Fibroblast of lung (primary cell): ENCODE data around the gene USP53. TPM values are rescaled to one million over a fixed set of nuclear protein-coding genes. Genes with fewer than 3 reads are reported as not detected.
A peak's percentile ranks its signal among the peaks of the same experiment; 100 is the strongest.

Experiments
- DNase-seq, 2 donors: peaks; one replicate each; pipeline versions ENCODE4 v3.0.0 to v3.0.0-alpha.2; 2010; ENCODE audit warnings: low read depth in 2 of 2
- H2AFZ ChIP-seq: 2 replicates; pipeline ENCODE4 v1.5.1; 2012; ENCODE audit warnings: low read length, control low read depth, inconsistent platforms
- H3K27ac ChIP-seq: 2 replicates; pipeline ENCODE4 v1.5.1; 2011; ENCODE audit warnings: low read length, control low read depth; ENCODE audit not compliant: insufficient read depth
- H3K27me3 ChIP-seq: 2 replicates; pipeline ENCODE4 v1.5.1; 2011; ENCODE audit warnings: mild to moderate bottlenecking, low read length; ENCODE audit not compliant: control insufficient read depth, insufficient read depth
- H3K36me3 ChIP-seq: 2 replicates; pipeline ENCODE4 v1.5.1; 2011; ENCODE audit warnings: low read length; ENCODE audit not compliant: control insufficient read depth, insufficient read depth
- H3K4me1 ChIP-seq: 2 replicates; pipeline ENCODE4 v1.5.1; 2011; ENCODE audit warnings: low read length; ENCODE audit not compliant: control insufficient read depth, insufficient read depth; ENCODE audit errors: extremely low read depth
- H3K4me2 ChIP-seq: 2 replicates; pipeline ENCODE4 v1.5.1; 2011; ENCODE audit warnings: low read length, control low read depth; ENCODE audit not compliant: insufficient read depth; ENCODE audit errors: extremely low read depth
- H3K4me3 ChIP-seq, 4 experiments: fragments of 200-600 bp in 1 of 4; sonication (generic) in 1 of 4; replicated peaks in 1 of 4; 2 replicates each; pipeline ENCODE4 v1.5.1; 2011 to 2016; ENCODE audit warnings: low read length in 4 of 4, low read depth in 3 of 4, mild to moderate bottlenecking in 3 of 4, control low read depth in 2 of 4, inconsistent platforms in 1 of 4, mixed read lengths in 1 of 4; ENCODE audit not compliant: insufficient read depth in 1 of 4; ENCODE audit errors: control extremely low read depth in 1 of 4
- H3K79me2 ChIP-seq: 2 replicates; pipeline ENCODE4 v1.5.1; 2012; ENCODE audit warnings: mild to moderate bottlenecking, low read length, inconsistent platforms; ENCODE audit not compliant: control insufficient read depth, insufficient read depth
- H3K9ac ChIP-seq: 2 replicates; pipeline ENCODE4 v1.5.1; 2011; ENCODE audit warnings: mild to moderate bottlenecking, low read length, control low read depth; ENCODE audit not compliant: insufficient read depth
- H3K9me3 ChIP-seq: 2 replicates; pipeline ENCODE4 v1.5.1; 2012; ENCODE audit warnings: low read depth, low read length; ENCODE audit not compliant: control insufficient read depth, insufficient read depth
- H4K20me1 ChIP-seq: 2 replicates; pipeline ENCODE4 v1.5.1; 2011; ENCODE audit warnings: low read length; ENCODE audit not compliant: control insufficient read depth, insufficient read depth; ENCODE audit errors: extremely low read depth
- EZH2 ChIP-seq: IDR thresholded peaks from 2 replicates; pipeline ENCODE4 v1.5.1; 2012; ENCODE audit warnings: low read length, control low read depth, mild to moderate bottlenecking; ENCODE audit errors: missing control alignments
- polyA plus RNA-seq, 2 donors: library from polyadenylated mRNA; depleted of rRNA in 1 of 2; stranded (reverse) in 1 of 2; unstranded in 1 of 2; fragments of >200 nt; gene quantifications; 2 replicates each; pipeline ENCODE4 v1.2.1, GENCODE V29; 2011 to 2012; ENCODE audit warnings: missing spikeins in 1 of 2
- total RNA-seq: library from RNA; depleted of rRNA; stranded (reverse); fragments of >200 nt; gene quantifications from 2 replicates; pipeline ENCODE4 v1.2.1, GENCODE V29; 2014
- TF ChIP-seq, protein P1 (sequence below), 2 donors: IDR thresholded peaks in 1 of 2; conservative IDR thresholded peaks in 1 of 2; 1 replicate in 1 of 2; 2 replicates in 1 of 2; pipeline ENCODE4 v1.5.1; 2011 to 2012; ENCODE audit warnings: low read length in 2 of 2, control low read depth in 1 of 2, inconsistent platforms in 1 of 2, low read depth in 1 of 2, mild to moderate bottlenecking in 1 of 2

Gene USP53
- total and polyA plus RNA-seq, 2 donors (not counting 1 experiment from before 2014, with no cell fraction given), result 55.7 to 102 TPM

DNA sequence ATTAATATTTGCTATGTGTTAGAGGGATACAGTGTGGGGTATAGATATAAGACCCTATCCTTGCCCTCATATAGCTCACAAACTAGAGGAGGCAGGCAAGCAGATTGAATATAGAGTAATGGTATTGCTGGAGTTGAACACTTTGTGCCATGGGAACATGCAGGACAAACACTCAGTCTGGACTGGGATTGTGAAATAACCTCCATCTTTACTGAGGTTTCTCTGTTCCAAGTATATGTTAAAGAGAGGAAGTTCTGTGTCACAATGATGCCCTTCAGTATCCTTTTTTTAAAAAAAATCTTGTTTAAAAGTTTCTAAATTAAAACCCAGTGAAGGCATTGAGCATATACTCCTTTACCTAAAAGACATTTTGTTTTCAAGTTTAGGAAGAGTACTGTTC, 100.7 kb downstream of the USP53 start:
- Histone ChIP-seq H3K9ac (no peak overlapping the region), H3K27me3 (no peaks in the 10 kb centered on the region), H3K79me2 (no peaks in the 10 kb centered on the region), H3K36me3 (no peaks in the 10 kb centered on the region), H3K4me2 (no peak overlapping the region), H2AFZ (no peak overlapping the region), H3K4me1 (peaks cover 5% of the 10 kb centered on the region), H3K27ac (no peak overlapping the region), H4K20me1 (no peaks in the 10 kb centered on the region), H3K4me3 (no peak overlapping the region), H3K9me3 (no peaks in the 10 kb centered on the region)
- DNase-seq, result no peak
- TF ChIP-seq, protein P1, sequence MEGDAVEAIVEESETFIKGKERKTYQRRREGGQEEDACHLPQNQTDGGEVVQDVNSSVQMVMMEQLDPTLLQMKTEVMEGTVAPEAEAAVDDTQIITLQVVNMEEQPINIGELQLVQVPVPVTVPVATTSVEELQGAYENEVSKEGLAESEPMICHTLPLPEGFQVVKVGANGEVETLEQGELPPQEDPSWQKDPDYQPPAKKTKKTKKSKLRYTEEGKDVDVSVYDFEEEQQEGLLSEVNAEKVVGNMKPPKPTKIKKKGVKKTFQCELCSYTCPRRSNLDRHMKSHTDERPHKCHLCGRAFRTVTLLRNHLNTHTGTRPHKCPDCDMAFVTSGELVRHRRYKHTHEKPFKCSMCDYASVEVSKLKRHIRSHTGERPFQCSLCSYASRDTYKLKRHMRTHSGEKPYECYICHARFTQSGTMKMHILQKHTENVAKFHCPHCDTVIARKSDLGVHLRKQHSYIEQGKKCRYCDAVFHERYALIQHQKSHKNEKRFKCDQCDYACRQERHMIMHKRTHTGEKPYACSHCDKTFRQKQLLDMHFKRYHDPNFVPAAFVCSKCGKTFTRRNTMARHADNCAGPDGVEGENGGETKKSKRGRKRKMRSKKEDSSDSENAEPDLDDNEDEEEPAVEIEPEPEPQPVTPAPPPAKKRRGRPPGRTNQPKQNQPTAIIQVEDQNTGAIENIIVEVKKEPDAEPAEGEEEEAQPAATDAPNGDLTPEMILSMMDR (conservative IDR thresholded peaks at IDR 0.05 in 1 of 2, IDR thresholded peaks at IDR 0.05 in 1 of 2; ENCODE audit: low read depth in 1 of 2, low read length in 2 of 2), result no peak
- no peak for TF ChIP-seq EZH2

DNA sequence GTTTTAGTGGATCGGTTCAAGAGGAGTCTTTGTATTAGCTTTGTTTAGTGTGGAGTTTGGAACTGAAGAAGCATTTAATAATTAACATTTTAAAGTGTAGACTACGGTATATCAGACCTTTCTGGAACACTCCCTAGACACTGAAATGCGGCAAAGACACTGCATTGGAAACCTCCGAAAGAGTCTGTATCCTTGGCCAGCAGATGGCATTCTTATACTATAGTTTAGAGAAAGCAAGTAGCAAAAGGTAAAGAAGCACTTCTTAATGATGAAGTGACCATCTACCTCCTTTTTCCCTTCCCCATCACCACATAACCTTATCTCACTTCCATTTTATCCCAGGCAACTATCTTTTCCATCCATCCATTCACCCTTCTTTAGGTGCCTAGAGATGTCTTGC, 101.8 kb downstream of the USP53 start:
- H2AFZ ChIP-seq, result no peak overlapping the region
- H3K36me3 ChIP-seq, result no peaks in the 10 kb centered on the region
- DNase-seq, result peak; percentile 37 to 71
- H3K27ac ChIP-seq, result no peak overlapping the region
- no peak for TF ChIP-seq EZH2
- TF ChIP-seq, protein P1 (conservative IDR thresholded peaks at IDR 0.05 in 1 of 2, IDR thresholded peaks at IDR 0.05 in 1 of 2; ENCODE audit: low read depth in 1 of 2, low read length in 2 of 2), result peak; percentile 62 to 69
- H3K27me3 ChIP-seq, result no peaks in the 10 kb centered on the region
- no peak overlapping the region for H3K4me2 ChIP-seq
- no peak overlapping the region for H3K4me3 ChIP-seq
- peaks cover 5% of the 10 kb centered on the region for H3K4me1 ChIP-seq
- no peaks in the 10 kb centered on the region for H4K20me1 ChIP-seq
- H3K9ac ChIP-seq, result no peak overlapping the region
- H3K9me3 ChIP-seq, result no peaks in the 10 kb centered on the region
- H3K79me2 ChIP-seq, result no peaks in the 10 kb centered on the region

DNA sequence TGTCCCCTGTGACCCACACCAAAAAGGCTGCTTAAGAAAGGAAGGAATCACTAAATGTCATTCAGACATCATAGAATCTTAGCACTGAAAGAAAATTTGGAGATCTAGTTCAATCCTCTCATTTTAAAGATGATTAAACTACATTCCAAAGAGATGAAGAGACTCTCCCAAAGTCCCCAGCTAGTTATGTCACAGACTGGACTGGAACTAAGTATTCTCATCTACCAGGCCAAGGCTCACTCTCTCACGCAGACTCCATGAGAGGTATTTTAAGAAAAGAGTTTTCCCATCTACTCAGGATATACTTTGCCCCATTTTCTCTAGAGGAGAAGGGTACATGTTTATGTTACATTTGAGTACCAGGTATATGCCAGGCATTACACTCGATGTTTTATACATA, 102.5 kb downstream of the USP53 start:
- Histone ChIP-seq H3K4me3 (no peak overlapping the region), H4K20me1 (no peaks in the 10 kb centered on the region), H2AFZ (no peak overlapping the region), H3K9ac (no peak overlapping the region), H3K9me3 (no peaks in the 10 kb centered on the region), H3K79me2 (no peaks in the 10 kb centered on the region), H3K4me2 (no peak overlapping the region), H3K27me3 (no peaks in the 10 kb centered on the region), H3K4me1 (peaks cover 5% of the 10 kb centered on the region), H3K27ac (no peak overlapping the region), H3K36me3 (no peaks in the 10 kb centered on the region)
- TF ChIP-seq, protein P1 (conservative IDR thresholded peaks at IDR 0.05 in 1 of 2, IDR thresholded peaks at IDR 0.05 in 1 of 2; ENCODE audit: low read depth in 1 of 2, low read length in 2 of 2), result no peak
- no peak for TF ChIP-seq EZH2
- no peak for DNase-seq
